Skeletal muscle satellite cell (primary cell): ENCODE measurements around the gene RIPK1.

Experiments used
- H3K27me3 ChIP-seq: 2 replicates; pipeline ENCODE4 v1.7.0; 2013; ENCODE audit warnings: low read length; ENCODE audit not compliant: control insufficient read depth, insufficient read depth
- H3K36me3 ChIP-seq: 2 replicates; pipeline ENCODE4 v1.7.0; 2013; ENCODE audit warnings: mild to moderate bottlenecking, control low read depth, low read length; ENCODE audit not compliant: insufficient read depth
- H3K4me1 ChIP-seq: 2 replicates; pipeline ENCODE4 v1.7.0; 2013; ENCODE audit warnings: low read length; ENCODE audit not compliant: control insufficient read depth, insufficient read depth
- H3K4me2 ChIP-seq: 2 replicates; pipeline ENCODE4 v1.7.0; 2013; ENCODE audit warnings: mild to moderate bottlenecking, low read length
- H3K4me3 ChIP-seq: 2 replicates; pipeline ENCODE4 v1.7.0; 2013; ENCODE audit warnings: low read length
- H3K9ac ChIP-seq: 2 replicates; pipeline ENCODE4 v1.7.0; 2013; ENCODE audit warnings: mild to moderate bottlenecking, low read depth, low read length, moderate library complexity
- H3K9me3 ChIP-seq: replicated peaks from 2 replicates; pipeline ENCODE4 v1.7.0; 2013; ENCODE audit warnings: mild to moderate bottlenecking, control low read depth, low read length

Gene RIPK1

DNA sequence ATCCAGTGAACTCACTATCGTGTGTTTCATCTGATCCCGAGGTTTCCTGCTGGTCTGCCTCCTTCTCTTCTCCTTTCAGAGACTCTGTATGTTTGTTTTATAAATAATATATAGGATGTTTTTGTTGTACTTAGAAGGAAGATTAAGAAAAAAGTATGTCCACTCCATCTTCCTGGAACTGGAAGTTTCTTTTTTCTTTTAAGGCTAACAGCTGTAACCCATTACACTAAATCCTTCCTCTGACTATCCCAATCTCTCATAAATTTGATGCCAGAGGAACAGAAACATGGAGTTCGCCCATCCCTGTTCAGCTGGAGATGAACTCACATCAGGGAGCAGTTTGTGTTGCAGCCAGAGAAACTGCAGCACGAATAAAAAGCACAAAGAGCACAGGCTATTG lies 20.7 kb downstream of the RIPK1 start:
- H3K4me1 ChIP-seq, result peaks cover 13% of the 10 kb centered on the region
- H3K9me3 ChIP-seq, result no peaks in the 10 kb centered on the region
- peaks cover 23% of the 10 kb centered on the region for H3K36me3 ChIP-seq
- no peak overlapping the region for H3K4me3 ChIP-seq
- H3K9ac ChIP-seq, result no peak overlapping the region
- peak overlapping the region; percentile 10 for H3K4me2 ChIP-seq
- H3K27me3 ChIP-seq, result no peaks in the 10 kb centered on the region

- H3K4me3 ChIP-seq, result no peak overlapping the region
- no peak overlapping the region for H3K4me2 ChIP-seq
- peaks cover 24% of the 10 kb centered on the region for H3K36me3 ChIP-seq
- no peaks in the 10 kb centered on the region for H3K9me3 ChIP-seq
- H3K27me3 ChIP-seq, result no peaks in the 10 kb centered on the region
- no peak overlapping the region for H3K9ac ChIP-seq
- peaks cover 13% of the 10 kb centered on the region for H3K4me1 ChIP-seq
Observed at GRCh38 chr6:3090013-3090412, 21.7 kb downstream of the RIPK1 start.

DNA sequence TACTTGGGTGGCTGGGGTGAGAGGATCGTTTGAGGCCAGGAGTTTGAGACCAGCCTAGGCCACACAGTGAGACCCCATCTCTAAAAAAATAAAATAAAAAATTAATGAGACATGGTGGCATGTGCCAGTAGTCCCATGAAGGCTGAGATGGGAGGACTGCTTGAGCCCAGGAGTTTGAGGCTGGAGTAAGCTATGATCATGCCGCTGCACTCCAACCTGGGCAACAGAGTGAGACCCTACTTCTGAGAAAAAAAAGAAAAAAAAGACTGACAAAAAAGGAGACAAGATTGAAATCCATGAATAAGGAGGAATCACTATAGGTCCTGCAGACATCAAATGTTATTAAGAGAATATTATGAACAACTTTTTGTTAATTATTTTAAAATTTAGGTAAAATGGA lies 26.5 kb downstream of the RIPK1 start:
- H3K4me2 ChIP-seq, result no peak overlapping the region
- no peaks in the 10 kb centered on the region for H3K27me3 ChIP-seq
- no peaks in the 10 kb centered on the region for H3K4me1 ChIP-seq
- H3K36me3 ChIP-seq, result peaks cover 18% of the 10 kb centered on the region
- H3K4me3 ChIP-seq, result no peak overlapping the region
- H3K9me3 ChIP-seq, result no peaks in the 10 kb centered on the region
- no peak overlapping the region for H3K9ac ChIP-seq

- H3K27me3 ChIP-seq, result no peaks in the 10 kb centered on the region
- H3K9ac ChIP-seq, result no peak overlapping the region
- peaks cover 46% of the 10 kb centered on the region for H3K36me3 ChIP-seq
- H3K9me3 ChIP-seq, result no peaks in the 10 kb centered on the region
- no peak overlapping the region for H3K4me2 ChIP-seq
- no peaks in the 10 kb centered on the region for H3K4me1 ChIP-seq
- H3K4me3 ChIP-seq, result no peak overlapping the region
Observed at GRCh38 chr6:3102875-3103274, 34.6 kb downstream of the RIPK1 start.

DNA sequence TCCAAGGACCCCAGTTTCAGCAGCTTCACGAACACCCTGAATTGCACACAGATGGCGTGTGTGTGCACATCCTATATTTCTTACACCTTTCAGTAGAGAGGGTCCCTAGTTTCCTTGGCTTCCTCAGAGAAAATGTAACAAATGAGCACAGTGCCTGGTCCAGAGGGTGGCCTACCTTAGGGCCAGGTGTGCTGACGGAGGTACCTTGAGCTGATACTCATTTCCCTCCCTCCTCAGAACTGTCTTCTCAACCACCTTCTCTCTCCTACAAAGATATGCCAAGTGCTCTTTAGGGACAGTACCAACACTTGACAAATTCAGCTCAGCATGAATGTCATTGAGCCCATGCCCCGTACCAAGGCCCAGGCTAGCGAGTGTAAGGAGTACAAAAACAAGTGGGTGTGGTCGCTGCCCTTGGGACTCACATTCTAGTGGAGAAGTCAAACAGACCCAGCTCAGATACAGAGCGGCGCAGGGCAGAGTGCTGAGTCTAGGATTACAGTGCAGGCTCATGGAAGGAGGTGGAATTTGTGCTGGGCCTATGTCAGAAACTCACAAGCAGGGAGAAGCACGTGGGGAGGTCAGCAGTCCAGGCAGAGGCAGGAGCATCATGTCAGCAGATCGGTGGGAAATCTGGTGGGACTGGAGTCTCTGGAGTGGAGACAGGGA lies 40.6 kb downstream of the RIPK1 start:
- peaks cover 74% of the 10 kb centered on the region for H3K36me3 ChIP-seq
- H3K4me3 ChIP-seq, result no peak overlapping the region
- H3K27me3 ChIP-seq, result no peaks in the 10 kb centered on the region
- no peak overlapping the region for H3K9ac ChIP-seq
- H3K4me2 ChIP-seq, result no peak overlapping the region
- no peaks in the 10 kb centered on the region for H3K9me3 ChIP-seq
- H3K4me1 ChIP-seq, result no peaks in the 10 kb centered on the region

- Histone ChIP-seq H3K4me1 (no peaks in the 10 kb centered on the region), H3K4me3 (no peak overlapping the region), H3K27me3 (no peaks in the 10 kb centered on the region), H3K9ac (no peak overlapping the region), H3K4me2 (no peak overlapping the region), H3K36me3 (peaks cover 74% of the 10 kb centered on the region), H3K9me3 (no peaks in the 10 kb centered on the region)
Observed at GRCh38 chr6:3109761-3110160, 41.5 kb downstream of the RIPK1 start.

GRCh38 chr6:3114377-3114776 lies 46.1 kb downstream of the RIPK1 start:
- peaks cover 44% of the 10 kb centered on the region for H3K36me3 ChIP-seq
- no peak overlapping the region for H3K4me2 ChIP-seq
- no peak overlapping the region for H3K4me3 ChIP-seq

DNA sequence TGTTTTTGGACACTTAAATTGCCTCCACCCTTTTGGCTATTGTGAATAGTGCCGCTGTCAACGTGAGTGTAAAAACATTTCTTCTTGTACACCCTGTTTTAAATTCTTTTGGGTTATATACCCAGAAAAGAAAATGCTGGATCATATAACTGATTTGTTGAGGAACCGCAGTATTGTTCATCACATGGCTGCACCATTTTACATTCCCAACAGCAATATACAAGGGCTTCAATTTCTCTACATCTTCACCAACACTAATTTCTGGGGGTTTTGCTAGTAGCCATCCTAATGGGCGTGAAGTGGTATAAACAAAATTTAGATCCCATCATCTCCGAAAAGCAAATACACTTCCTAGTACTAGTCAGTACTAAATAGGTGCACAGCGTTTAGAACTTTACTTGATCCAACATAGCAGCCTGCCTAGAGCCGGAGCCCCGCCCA lies 49.6 kb downstream of the RIPK1 start:
- peak overlapping the region; percentile 92 for H3K4me3 ChIP-seq
- peak overlapping the region; percentile 88 for H3K9ac ChIP-seq
- no peaks in the 10 kb centered on the region for H3K9me3 ChIP-seq
- peaks cover 14% of the 10 kb centered on the region for H3K4me1 ChIP-seq
- H3K27me3 ChIP-seq, result no peaks in the 10 kb centered on the region
- peaks cover 21% of the 10 kb centered on the region for H3K36me3 ChIP-seq
- peak overlapping the region; percentile 85 for H3K4me2 ChIP-seq

More at GRCh38 chr6:3114377-3114776, 46.1 kb downstream of the RIPK1 start:
- peaks cover 10% of the 10 kb centered on the region for H3K4me1 ChIP-seq
- H3K9me3 ChIP-seq, result no peaks in the 10 kb centered on the region
- no peaks in the 10 kb centered on the region for H3K27me3 ChIP-seq
- no peak overlapping the region for H3K9ac ChIP-seq

DNA sequence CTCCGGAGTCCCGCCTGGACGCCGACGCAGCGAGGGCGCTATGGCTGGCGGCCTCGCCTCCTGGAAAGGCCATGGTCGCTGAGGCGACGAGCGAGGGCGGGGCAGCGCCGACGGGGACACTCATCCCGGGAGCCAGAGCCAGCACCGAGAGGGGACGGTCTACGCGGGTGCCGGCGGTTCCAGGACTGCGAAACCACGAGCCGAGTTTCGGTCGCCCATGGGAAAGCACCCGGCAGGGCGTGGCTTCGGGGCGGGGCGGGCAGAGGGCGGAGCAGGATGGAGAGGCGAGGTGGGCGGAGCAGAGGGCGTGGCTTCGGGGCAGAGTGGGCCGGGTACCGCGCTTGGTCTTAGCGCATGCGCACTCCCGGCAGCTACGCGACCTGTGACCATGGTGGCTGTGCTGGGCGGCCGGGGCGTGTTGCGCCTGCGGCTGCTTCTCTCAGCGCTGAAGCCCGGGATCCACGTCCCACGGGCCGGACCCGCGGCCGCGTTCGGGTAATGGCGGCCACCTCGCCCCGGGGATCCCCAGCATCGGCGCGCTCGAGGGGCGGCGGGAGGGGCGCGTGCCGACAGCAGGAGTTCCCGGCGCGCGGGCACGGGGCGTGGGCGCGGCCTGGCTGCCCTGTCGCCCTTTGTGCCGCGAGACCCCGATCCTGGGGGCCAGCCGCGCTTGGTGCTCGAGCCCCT lies 50.2 kb downstream of the RIPK1 start, which contains the start of gene BPHL:
Gene BPHL, plus strand, starts transcription at position 359 of the 687 bp plus-strand sequence. Its CDS starts 30 bp downstream, at position 389.
- H3K4me2 ChIP-seq, result peak within 1 kb of the TSS; percentile 85
- peaks cover 14% of the 10 kb centered on the region for H3K4me1 ChIP-seq
- H3K4me3 ChIP-seq, result peak within 1 kb of the TSS; percentile 92
- H3K36me3 ChIP-seq, result peaks cover 15% of the 10 kb centered on the region
- H3K27me3 ChIP-seq, result no peaks in the 10 kb centered on the region
- no peaks in the 10 kb centered on the region for H3K9me3 ChIP-seq
- peak within 1 kb of the TSS; percentile 88 for H3K9ac ChIP-seq

GRCh38 chr6:3119040-3119723 lies 50.9 kb downstream of the RIPK1 start:
- H3K9me3 ChIP-seq, result no peaks in the 10 kb centered on the region
- no peaks in the 10 kb centered on the region for H3K27me3 ChIP-seq
- H3K4me1 ChIP-seq, result peaks cover 14% of the 10 kb centered on the region
- H3K4me3 ChIP-seq, result peak overlapping the region; percentile 92
- peak overlapping the region; percentile 88 for H3K9ac ChIP-seq
- H3K4me2 ChIP-seq, result peak overlapping the region; percentile 85
- H3K36me3 ChIP-seq, result peaks cover 9% of the 10 kb centered on the region

DNA sequence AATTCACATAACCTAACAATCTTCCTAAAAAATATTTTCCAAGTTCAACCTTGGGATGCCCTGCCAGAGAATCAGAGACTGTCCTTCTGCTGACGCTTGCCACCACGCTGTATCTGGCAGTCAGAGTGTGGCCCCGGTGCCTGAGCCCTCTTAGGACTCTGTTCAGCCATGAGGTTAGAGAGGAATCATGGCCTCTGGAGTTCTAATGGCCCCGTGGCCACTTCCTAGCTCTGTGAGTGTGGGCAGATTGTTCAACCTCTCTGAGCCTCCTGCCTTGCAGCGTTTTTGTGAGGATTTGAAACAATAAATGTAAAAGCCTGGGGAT lies 52.4 kb downstream of the RIPK1 start:
- H3K4me1 ChIP-seq, result peaks cover 14% of the 10 kb centered on the region
- H3K4me2 ChIP-seq, result no peak overlapping the region
- H3K27me3 ChIP-seq, result no peaks in the 10 kb centered on the region
- H3K9ac ChIP-seq, result no peak overlapping the region
- no peaks in the 10 kb centered on the region for H3K9me3 ChIP-seq
- H3K4me3 ChIP-seq, result no peak overlapping the region
- H3K36me3 ChIP-seq, result no peaks in the 10 kb centered on the region
